Measurements from ENCODE around the gene SMIM21. TPM values are rescaled to one million over a fixed set of nuclear protein-coding genes. Genes with fewer than 3 reads are reported as not detected.

SMIM21 gene
- total RNA-seq, 1 experiment from 2014 or later = not detected

DNA sequence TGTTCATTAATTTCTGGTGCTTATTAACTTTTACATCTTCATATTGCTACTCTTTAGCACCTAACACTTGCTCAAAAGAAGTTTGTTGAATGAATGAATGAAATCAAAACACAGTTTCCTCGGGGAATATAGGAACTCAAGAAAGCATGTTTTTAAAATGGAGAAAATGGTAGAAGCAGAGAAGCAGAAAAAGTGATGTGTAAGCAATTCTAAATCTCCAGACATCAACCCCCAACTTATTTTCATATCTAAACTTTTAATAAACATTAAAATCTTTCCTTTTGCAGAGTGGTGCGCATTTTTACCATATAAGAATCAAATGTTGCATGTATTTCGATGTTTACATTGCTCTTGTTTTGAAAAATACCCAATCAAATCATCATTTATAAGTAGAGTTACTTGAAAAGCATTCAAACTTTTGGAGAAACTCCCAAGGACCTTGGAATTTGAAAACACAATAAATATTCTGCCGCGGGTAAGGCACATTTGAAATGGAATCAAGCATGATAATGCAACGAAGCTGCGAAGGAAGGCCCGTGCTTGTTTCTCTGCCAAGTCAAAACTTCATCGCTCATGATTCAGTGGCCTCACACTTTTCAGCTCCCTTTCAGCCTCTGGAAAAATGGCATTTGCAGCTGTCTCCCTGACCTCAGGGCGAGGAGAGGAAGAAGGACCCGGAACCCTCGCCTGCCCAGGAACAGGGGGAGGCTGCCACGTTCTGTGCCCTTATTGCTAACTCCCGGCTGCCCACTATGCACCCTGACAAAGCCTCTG lies 26.7 kb upstream of the SMIM21 start:
- peaks cover 26% of the 10 kb centered on the region for H3K27me3 ChIP-seq (ENCODE audit: low read length)
- no peaks in the 10 kb centered on the region for H3K79me2 ChIP-seq (ENCODE audit: low read length)
- CTCF ChIA-PET = no interaction called here
- no peaks in the 10 kb centered on the region for H3K9me3 ChIP-seq (ENCODE audit: low read length)
- POLR2A ChIA-PET (ENCODE audit: unreplicated experiment) = no interaction called here
- H3K4me1 ChIP-seq (ENCODE audit: insufficient read depth, low read length) = no peaks in the 10 kb centered on the region
- DNase-seq = no peak
- TF ChIP-seq EZH2 (IDR thresholded peaks at IDR 0.05; ENCODE audit: low read length, unreplicated experiment) (no peak), EZH2phosphoT487 (IDR thresholded peaks at IDR 0.05; ENCODE audit: borderline replicate concordance, low read length) (no peak)
- TF ChIP-seq, protein P1, sequence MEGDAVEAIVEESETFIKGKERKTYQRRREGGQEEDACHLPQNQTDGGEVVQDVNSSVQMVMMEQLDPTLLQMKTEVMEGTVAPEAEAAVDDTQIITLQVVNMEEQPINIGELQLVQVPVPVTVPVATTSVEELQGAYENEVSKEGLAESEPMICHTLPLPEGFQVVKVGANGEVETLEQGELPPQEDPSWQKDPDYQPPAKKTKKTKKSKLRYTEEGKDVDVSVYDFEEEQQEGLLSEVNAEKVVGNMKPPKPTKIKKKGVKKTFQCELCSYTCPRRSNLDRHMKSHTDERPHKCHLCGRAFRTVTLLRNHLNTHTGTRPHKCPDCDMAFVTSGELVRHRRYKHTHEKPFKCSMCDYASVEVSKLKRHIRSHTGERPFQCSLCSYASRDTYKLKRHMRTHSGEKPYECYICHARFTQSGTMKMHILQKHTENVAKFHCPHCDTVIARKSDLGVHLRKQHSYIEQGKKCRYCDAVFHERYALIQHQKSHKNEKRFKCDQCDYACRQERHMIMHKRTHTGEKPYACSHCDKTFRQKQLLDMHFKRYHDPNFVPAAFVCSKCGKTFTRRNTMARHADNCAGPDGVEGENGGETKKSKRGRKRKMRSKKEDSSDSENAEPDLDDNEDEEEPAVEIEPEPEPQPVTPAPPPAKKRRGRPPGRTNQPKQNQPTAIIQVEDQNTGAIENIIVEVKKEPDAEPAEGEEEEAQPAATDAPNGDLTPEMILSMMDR (conservative IDR thresholded peaks at IDR 0.05; ENCODE audit: low read depth, low read length) = no peak
- H3K9ac ChIP-seq (ENCODE audit: low read length) = no peak overlapping the region
- H2AFZ ChIP-seq (ENCODE audit: low read length) = no peak overlapping the region
- H3K4me2 ChIP-seq (ENCODE audit: low read length) = no peak overlapping the region
- no peaks in the 10 kb centered on the region for H4K20me1 ChIP-seq (ENCODE audit: low read length)
- intact Hi-C loops (cut with micrococcal nuclease) = no loop called here
- ATAC-seq = no peak
- no peaks in the 10 kb centered on the region for H3F3A ChIP-seq (ENCODE audit: low read length, unreplicated experiment)
- no peaks in the 10 kb centered on the region for H3K9me2 ChIP-seq (replicated peaks; ENCODE audit: low read length)
- no TSS peak for BruUV-seq (replicated peaks)
- H3K27ac ChIP-seq (ENCODE audit: low read length) = no peak overlapping the region
- H3K4me3 ChIP-seq (ENCODE audit: low read length) = no peak overlapping the region
- no peaks in the 10 kb centered on the region for H3K36me3 ChIP-seq (ENCODE audit: low read depth, low read length)

DNA sequence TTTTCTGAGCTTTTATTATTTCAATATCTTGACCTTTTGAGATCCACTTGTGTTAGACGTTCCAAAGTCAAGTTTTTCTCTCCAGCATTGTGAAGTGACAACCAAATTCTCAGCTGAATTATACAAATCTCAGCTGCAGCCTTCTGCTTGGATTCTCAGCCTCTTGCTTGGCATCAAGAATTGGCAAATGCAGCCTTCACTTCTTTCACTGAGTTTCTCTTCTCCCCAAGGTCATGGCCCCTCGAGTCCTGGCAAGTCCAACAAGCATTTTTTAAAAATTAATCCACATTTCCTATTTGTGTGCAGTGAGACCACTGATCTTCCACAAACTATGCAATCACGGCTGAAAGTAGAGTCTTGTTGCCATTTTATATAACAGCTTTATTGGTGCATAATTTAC lies 23.4 kb upstream of the SMIM21 start:
- POLR2A ChIA-PET (ENCODE audit: unreplicated experiment) = no interaction called here
- H3K4me3 ChIP-seq (ENCODE audit: low read length) = no peak overlapping the region
- H3K9me2 ChIP-seq (replicated peaks; ENCODE audit: low read length) = no peaks in the 10 kb centered on the region
- no peak overlapping the region for H3K4me2 ChIP-seq (ENCODE audit: low read length)
- no peak overlapping the region for H2AFZ ChIP-seq (ENCODE audit: low read length)
- no peaks in the 10 kb centered on the region for H3F3A ChIP-seq (ENCODE audit: low read length, unreplicated experiment)
- TF ChIP-seq EZH2 (IDR thresholded peaks at IDR 0.05; ENCODE audit: low read length, unreplicated experiment) = no peak
- no peak for TF ChIP-seq EZH2phosphoT487 (IDR thresholded peaks at IDR 0.05; ENCODE audit: borderline replicate concordance, low read length)
- TF ChIP-seq, protein P1 (conservative IDR thresholded peaks at IDR 0.05; ENCODE audit: low read depth, low read length) = no peak
- H3K9ac ChIP-seq (ENCODE audit: low read length) = no peak overlapping the region
- intact Hi-C loops (cut with micrococcal nuclease) = no loop called here
- DNase-seq (no peak), ATAC-seq (no peak)
- H3K27me3 ChIP-seq (ENCODE audit: low read length) = peaks cover 45% of the 10 kb centered on the region
- no peaks in the 10 kb centered on the region for H3K4me1 ChIP-seq (ENCODE audit: insufficient read depth, low read length)
- H3K36me3 ChIP-seq (ENCODE audit: low read depth, low read length) = no peaks in the 10 kb centered on the region
- no TSS peak for BruUV-seq (replicated peaks)
- no peaks in the 10 kb centered on the region for H3K79me2 ChIP-seq (ENCODE audit: low read length)
- no peaks in the 10 kb centered on the region for H4K20me1 ChIP-seq (ENCODE audit: low read length)
- H3K9me3 ChIP-seq (ENCODE audit: low read length) = no peaks in the 10 kb centered on the region
- CTCF ChIA-PET = interaction anchor here (0.6 kb wide), 1 partner anchor 1303 kb away, joined by 3 read pairs; no protein-coding TSS in a partner anchor
- H3K27ac ChIP-seq (ENCODE audit: low read length) = no peak overlapping the region

DNA sequence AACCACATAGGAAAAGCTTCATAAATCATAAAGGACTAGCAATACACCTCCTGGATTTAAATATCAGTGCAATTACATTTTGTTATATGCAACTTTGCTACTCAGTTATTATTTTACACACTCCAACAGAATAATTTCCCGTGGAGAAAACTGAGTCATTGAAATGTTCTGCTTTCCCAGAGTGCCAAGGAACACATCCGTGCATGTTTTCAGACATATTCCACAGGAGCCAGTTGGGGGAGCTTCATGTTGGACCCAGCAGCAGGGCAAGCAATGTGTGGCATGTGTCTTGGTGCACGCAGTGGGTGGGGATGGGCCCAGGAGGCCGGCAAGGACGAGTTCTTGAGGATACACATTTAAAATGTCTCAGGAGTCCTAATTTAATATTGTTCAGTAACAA lies 14.4 kb upstream of the SMIM21 start:
- no peak for ATAC-seq
- H3K27ac ChIP-seq (ENCODE audit: low read length) = no peak overlapping the region
- no peaks in the 10 kb centered on the region for H3K4me1 ChIP-seq (ENCODE audit: insufficient read depth, low read length)
- H3K79me2 ChIP-seq (ENCODE audit: low read length) = no peaks in the 10 kb centered on the region
- intact Hi-C loops (cut with micrococcal nuclease) = no loop called here
- H3K4me3 ChIP-seq (ENCODE audit: low read length) = no peak overlapping the region
- BruUV-seq (replicated peaks) = no TSS peak
- no peaks in the 10 kb centered on the region for H3F3A ChIP-seq (ENCODE audit: low read length, unreplicated experiment)
- H3K4me2 ChIP-seq (ENCODE audit: low read length) = no peak overlapping the region
- H4K20me1 ChIP-seq (ENCODE audit: low read length) = no peaks in the 10 kb centered on the region
- peaks cover 92% of the 10 kb centered on the region for H3K27me3 ChIP-seq (ENCODE audit: low read length)
- ChIA-PET POLR2A (ENCODE audit: unreplicated experiment) (no interaction called here), CTCF (no interaction called here)
- DNase-seq = no peak
- H3K9me3 ChIP-seq (ENCODE audit: low read length) = no peaks in the 10 kb centered on the region
- no peaks in the 10 kb centered on the region for H3K36me3 ChIP-seq (ENCODE audit: low read depth, low read length)
- no peaks in the 10 kb centered on the region for H3K9me2 ChIP-seq (replicated peaks; ENCODE audit: low read length)
- TF ChIP-seq, protein P1 (conservative IDR thresholded peaks at IDR 0.05; ENCODE audit: low read depth, low read length) = no peak
- TF ChIP-seq EZH2 (IDR thresholded peaks at IDR 0.05; ENCODE audit: low read length, unreplicated experiment) = no peak
- no peak for TF ChIP-seq EZH2phosphoT487 (IDR thresholded peaks at IDR 0.05; ENCODE audit: borderline replicate concordance, low read length)
- H2AFZ ChIP-seq (ENCODE audit: low read length) = no peak overlapping the region
- no peak overlapping the region for H3K9ac ChIP-seq (ENCODE audit: low read length)
